ENCODE data around the gene SPIN3. TPM values are rescaled to one million over a fixed set of nuclear protein-coding genes. Genes with fewer than 3 reads are reported as not detected.
"Not testable (repeated sequence)": the region's sequence is repeated elsewhere in the genome, so short reads cannot be mapped to it uniquely, and the experiment has no call there.

The SPIN3 gene
- 9.7 and 13.0 TPM in 2 replicates for total RNA-seq (2014; rRNA removed; shearing (Covaris generic))

DNA sequence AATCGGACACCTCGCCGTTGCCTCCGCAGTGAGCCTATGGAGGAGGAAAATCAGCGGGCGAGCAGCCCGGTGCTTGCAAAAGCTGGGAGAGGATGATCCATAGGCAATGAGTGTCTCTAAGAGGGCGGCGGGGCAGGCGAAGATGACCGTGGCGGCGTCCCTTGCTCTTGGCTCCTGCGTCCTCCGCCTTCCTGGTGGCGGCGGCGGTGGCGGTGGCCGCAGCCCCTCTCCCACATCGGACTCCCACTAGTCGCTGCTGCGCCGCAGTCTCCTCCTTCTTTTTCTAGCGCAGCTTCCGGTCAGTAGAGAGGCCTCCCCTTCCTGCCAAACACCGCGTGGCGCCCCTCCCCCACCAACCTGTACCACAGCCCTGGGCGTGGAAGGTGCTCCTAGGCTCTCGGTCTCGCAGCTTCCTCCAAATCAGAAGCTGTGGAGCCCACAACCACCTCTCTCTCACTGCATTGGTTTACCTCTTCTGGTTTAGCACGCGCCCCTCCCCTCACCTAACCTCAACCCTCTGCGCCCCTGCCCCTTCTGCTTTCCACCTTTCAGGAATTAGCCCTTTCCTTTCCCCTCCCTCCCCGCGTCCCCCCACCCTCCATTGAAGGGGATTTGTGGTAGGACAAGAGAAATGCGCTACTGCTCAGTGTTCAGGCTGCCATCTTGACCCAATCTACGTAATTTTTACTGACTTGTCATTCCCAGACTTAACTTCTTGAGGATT, at the start of gene SPIN3:
Gene SPIN3 (minus strand): TSS at position 271 of the 724 bp plus-strand sequence. CDS start 594 bp downstream, outside the sequence.
- no peaks in the 10 kb centered on the region for H3K36me3 ChIP-seq
- H3K27ac ChIP-seq, result peak within 1 kb of the TSS; percentile 64
- DNase-seq, result peak; percentile 86
- H3K4me3 ChIP-seq, result peak within 1 kb of the TSS; percentile 66
- no peaks in the 10 kb centered on the region for H3K4me1 ChIP-seq
- H3K27me3 ChIP-seq, result no peaks in the 10 kb centered on the region
- no peaks in the 10 kb centered on the region for H3K9me3 ChIP-seq (replicated peaks)

DNA sequence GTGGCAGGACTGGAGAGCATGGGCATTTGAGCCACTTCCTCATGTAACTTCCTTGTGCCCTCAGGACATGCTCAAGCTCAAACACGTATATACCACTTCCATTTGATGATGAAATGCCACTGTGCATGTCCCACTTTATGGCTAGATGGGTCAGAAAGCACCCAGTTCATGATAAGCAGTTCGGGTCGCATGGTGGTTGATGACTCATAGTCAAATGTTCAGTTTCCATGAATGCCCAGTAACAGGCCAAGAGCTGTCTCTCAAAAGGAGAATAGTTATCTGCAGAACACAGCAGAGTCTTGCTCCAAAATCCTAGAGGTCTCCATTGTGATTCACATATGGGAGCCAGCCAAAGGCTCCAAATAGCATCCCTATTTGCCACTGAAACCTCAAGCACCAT, 48.9 kb upstream of the SPIN3 start:
- no peaks in the 10 kb centered on the region for H3K27me3 ChIP-seq
- no peak overlapping the region for H3K27ac ChIP-seq
- no peaks in the 10 kb centered on the region for H3K36me3 ChIP-seq
- H3K9me3 ChIP-seq (replicated peaks), result no peaks in the 10 kb centered on the region
- no peak overlapping the region for H3K4me3 ChIP-seq
- DNase-seq, result no peak
- no peaks in the 10 kb centered on the region for H3K4me1 ChIP-seq

DNA sequence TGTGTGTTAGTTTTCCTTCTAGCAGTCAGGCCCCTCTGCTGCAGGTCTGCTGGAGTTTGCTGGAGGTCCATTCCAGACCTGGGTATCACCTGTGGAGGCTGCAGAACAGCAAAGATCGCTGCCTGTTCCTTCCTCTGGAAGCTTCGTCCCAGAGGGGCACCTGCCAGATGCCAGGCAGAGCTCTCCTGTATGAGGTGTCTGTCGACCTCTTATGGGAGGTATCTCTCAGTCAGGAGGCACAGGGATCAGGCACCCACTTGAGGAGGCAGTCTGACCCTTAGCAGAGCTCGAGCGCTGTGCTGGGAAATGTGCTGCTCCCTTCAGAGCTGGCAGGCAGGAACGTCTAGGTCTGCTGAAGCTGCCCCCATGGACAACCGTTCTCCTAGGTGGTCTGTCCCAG, 41.9 kb upstream of the SPIN3 start:
- not testable (repeated sequence) for H3K4me3 ChIP-seq; H3K36me3 ChIP-seq; DNase-seq; H3K27ac ChIP-seq; H3K4me1 ChIP-seq; H3K27me3 ChIP-seq; H3K9me3 ChIP-seq (replicated peaks)

DNA sequence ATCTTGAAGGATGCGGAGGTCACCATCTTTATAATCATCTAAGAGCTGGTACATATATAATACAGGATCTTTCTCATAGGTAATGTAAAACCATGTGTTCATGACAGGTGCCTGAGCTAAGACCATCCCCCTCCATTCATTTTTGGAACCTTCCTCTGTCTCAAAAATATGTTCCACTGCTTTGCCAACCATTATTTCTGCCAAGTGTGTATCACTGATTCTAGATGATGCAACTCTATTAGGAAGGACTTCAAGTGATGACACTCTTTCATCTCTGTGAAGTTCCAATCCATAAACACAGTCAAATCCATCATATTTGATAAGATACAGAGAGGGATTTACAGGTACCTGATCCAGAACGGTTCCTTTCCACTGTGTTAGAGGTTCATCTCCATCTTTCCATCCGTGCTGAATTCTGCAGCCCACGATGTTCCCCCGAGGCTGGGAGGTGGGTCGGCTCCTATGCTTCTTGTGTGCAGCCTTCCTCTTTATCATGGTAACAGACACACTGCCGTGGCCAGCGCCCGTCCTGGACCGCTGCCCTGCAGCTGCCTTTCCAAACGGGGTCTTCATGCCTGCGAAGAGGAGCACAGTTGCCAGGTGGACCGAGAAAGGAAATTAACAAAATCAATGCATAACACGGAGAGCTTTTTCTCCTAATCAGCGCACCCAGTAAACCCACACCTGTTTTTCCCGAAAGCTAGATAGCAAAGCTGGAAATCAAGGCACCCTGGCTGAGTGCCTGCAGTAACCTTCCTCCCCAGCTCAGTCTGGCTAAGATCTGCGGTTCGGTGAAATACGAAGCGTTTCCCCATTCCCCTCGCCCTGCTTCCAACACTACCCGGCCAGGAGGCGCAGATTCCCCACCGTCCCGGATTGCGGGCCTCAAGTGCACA, 718 bp downstream of the SPIN3 start:
- H3K27me3 ChIP-seq, result no peaks in the 10 kb centered on the region
- no peaks in the 10 kb centered on the region for H3K9me3 ChIP-seq (replicated peaks)
- DNase-seq, result peak in 1 of 2 experiments; percentile 1
- H3K36me3 ChIP-seq, result no peaks in the 10 kb centered on the region
- peak overlapping the region; percentile 64 for H3K27ac ChIP-seq
- H3K4me1 ChIP-seq, result no peaks in the 10 kb centered on the region
- peak overlapping the region; percentile 66 for H3K4me3 ChIP-seq

GRCh38 chrX:56987741-56988140, 7.6 kb downstream of the SPIN3 start:
- Histone ChIP-seq H3K4me3 (no peak overlapping the region), H3K27ac (no peak overlapping the region), H3K4me1 (no peaks in the 10 kb centered on the region), H3K9me3 (replicated peaks) (no peaks in the 10 kb centered on the region), H3K36me3 (no peaks in the 10 kb centered on the region), H3K27me3 (no peaks in the 10 kb centered on the region)
- no peak for DNase-seq

DNA sequence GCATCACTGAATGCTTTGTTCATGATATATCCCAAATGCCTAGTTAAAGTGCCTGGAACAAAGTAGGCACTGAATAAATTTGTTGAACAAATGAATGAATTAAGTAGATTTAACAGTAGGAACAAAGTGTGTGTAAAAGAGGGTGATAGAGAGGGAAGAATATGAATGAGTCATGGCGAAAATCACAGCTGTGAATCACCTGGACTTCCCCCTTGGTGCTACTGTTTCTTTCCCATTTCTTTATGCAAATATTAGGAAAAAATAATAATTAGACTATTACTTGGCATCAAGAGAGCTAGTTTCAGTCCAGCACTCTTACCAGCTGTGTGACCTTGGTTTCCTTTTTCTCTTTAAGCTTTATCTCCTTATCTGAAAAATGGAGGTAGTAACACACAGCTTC, 9.2 kb downstream of the SPIN3 start:
- Histone ChIP-seq H3K27me3 (no peaks in the 10 kb centered on the region), H3K27ac (no peak overlapping the region), H3K4me3 (no peak overlapping the region), H3K36me3 (no peaks in the 10 kb centered on the region), H3K4me1 (no peaks in the 10 kb centered on the region), H3K9me3 (replicated peaks) (no peaks in the 10 kb centered on the region)
- no peak for DNase-seq

GRCh38 chrX:56978172-56978571, 17.2 kb downstream of the SPIN3 start:
- Histone ChIP-seq H3K27me3 (no peaks in the 10 kb centered on the region), H3K9me3 (replicated peaks) (no peaks in the 10 kb centered on the region), H3K4me3 (no peak overlapping the region), H3K27ac (no peak overlapping the region), H3K36me3 (no peaks in the 10 kb centered on the region), H3K4me1 (no peaks in the 10 kb centered on the region)
- DNase-seq, result peak; percentile 2 to 47

GRCh38 chrX:56975611-56976010, 19.7 kb downstream of the SPIN3 start:
- DNase-seq, result no peak
- Histone ChIP-seq H3K9me3 (replicated peaks) (no peaks in the 10 kb centered on the region), H3K4me1 (no peaks in the 10 kb centered on the region), H3K4me3 (no peak overlapping the region), H3K36me3 (no peaks in the 10 kb centered on the region), H3K27ac (no peak overlapping the region), H3K27me3 (no peaks in the 10 kb centered on the region)

DNA sequence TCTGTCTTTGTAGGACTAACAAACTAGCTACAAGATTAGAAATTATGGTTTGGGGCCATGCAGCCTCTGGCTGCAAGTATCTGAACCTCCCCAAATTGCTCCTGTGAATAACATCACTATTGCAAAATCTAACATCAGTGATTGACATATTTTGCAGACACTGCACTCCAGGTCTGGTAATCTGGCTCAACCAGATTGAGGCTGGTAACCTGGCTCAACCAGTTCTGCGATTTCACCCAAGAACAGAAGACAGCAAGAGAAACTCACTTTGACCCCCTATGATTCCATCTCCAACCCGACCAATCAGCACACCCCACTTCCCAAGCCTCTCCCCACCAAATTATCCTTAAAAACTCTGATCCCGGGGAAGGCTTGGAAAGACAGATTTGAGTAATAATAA, 20.9 kb downstream of the SPIN3 start:
- no peaks in the 10 kb centered on the region for H3K27me3 ChIP-seq
- DNase-seq, result no peak
- H3K4me1 ChIP-seq, result no peaks in the 10 kb centered on the region
- no peak overlapping the region for H3K4me3 ChIP-seq
- no peaks in the 10 kb centered on the region for H3K9me3 ChIP-seq (replicated peaks)
- no peaks in the 10 kb centered on the region for H3K36me3 ChIP-seq
- no peak overlapping the region for H3K27ac ChIP-seq

DNA sequence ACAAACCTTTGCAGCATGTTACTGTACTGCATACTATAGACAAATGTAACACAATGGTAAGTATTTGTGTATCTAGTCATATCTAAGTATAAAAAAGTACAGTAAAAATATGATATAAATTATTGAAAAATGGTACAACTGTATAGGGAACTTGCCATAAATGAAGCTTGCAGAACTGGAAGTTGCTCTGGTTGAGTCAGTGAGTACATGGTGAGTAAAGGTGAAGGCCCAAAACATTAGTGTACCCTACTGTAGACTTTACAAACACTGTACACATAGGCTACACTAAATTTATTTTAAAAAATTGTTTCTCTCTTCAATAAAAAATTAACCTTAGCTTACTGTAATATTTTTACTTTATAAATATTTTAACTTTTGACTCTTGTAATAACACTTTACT, 25.8 kb downstream of the SPIN3 start:
- DNase-seq, result no peak
- H3K27ac ChIP-seq, result no peak overlapping the region
- no peaks in the 10 kb centered on the region for H3K9me3 ChIP-seq (replicated peaks)

DNA sequence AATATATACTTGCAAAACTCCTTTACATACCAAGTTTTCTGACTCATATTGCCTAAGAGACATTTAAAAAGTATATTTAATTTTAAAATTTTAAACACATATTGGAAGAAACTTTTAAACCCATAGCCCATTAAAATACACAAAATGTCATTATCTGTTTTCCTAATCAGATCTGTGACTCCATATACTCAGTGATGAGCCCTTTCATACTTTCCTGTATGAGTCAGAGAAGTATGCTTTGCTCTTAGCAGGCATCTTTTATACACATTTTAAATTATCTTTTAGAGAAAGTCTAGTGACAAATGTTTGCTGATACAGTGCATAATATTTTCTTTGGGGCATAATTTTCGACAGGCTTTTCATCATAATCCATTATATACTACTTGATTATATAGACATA, 26.4 kb downstream of the SPIN3 start:
- Histone ChIP-seq H3K4me3 (no peak overlapping the region), H3K9me3 (replicated peaks) (no peaks in the 10 kb centered on the region), H3K27me3 (no peaks in the 10 kb centered on the region), H3K36me3 (no peaks in the 10 kb centered on the region), H3K4me1 (no peaks in the 10 kb centered on the region), H3K27ac (no peak overlapping the region)
- DNase-seq, result no peak

More for the DNA sequence above, 25.8 kb downstream of the SPIN3 start:
- no peaks in the 10 kb centered on the region for H3K4me1 ChIP-seq
- no peaks in the 10 kb centered on the region for H3K36me3 ChIP-seq
- H3K4me3 ChIP-seq, result no peak overlapping the region
- H3K27me3 ChIP-seq, result no peaks in the 10 kb centered on the region

DNA sequence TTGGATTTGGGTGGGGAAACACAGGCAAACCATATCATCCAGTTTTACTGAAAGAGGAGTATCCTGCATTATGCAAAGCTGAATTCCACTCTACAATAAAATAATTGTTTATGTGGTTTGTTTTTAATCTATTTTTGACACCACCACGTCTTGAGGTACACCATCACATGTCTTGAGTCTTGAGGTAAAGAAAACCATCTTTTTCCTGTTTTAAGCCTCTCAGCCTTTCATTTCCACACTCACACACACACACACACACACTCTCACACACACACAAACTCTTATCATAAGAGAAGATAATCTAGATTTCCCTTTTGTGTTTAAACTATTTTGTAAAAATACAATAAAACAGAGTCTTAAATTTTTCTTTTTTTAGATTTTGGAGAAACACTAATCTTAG, 32.0 kb downstream of the SPIN3 start:
- Histone ChIP-seq H3K4me3 (no peak overlapping the region), H3K27me3 (no peaks in the 10 kb centered on the region), H3K27ac (no peak overlapping the region), H3K4me1 (no peaks in the 10 kb centered on the region), H3K9me3 (replicated peaks) (no peaks in the 10 kb centered on the region), H3K36me3 (no peaks in the 10 kb centered on the region)
- no peak for DNase-seq

- no peak overlapping the region for H3K4me3 ChIP-seq
- no peak for DNase-seq
- H3K36me3 ChIP-seq, result no peaks in the 10 kb centered on the region
- H3K9me3 ChIP-seq (replicated peaks), result no peaks in the 10 kb centered on the region
- no peak overlapping the region for H3K27ac ChIP-seq
- H3K4me1 ChIP-seq, result no peaks in the 10 kb centered on the region
- no peaks in the 10 kb centered on the region for H3K27me3 ChIP-seq
Measured at GRCh38 chrX:56947699-56948098, 47.6 kb downstream of the SPIN3 start.

DNA sequence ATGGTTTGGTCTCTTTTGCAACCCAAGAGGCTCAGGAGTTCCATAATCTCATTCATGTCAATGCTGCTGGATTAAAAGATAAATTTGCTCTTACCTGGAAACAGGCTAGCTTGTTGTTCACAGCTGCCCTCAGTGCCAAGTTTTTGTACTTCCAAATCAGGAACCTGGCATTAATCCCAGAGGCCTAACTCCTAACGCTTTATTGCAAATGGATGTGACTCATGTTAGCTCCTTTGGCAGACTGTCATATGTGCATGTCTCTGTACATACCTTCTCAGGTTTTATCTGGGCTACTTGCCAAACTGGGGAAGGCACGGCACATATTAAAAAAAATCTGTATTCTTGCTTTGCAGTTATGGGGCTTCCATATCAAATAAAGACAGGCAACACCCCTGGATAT, 49.1 kb downstream of the SPIN3 start:
- H3K9me3 ChIP-seq (replicated peaks); H3K4me1 ChIP-seq; H3K4me3 ChIP-seq; H3K27me3 ChIP-seq; H3K27ac ChIP-seq; H3K36me3 ChIP-seq: not testable (repeated sequence)
- DNase-seq, result peak; percentile 2 to 23

- not testable (repeated sequence) for H3K9me3 ChIP-seq (replicated peaks); H3K27ac ChIP-seq; DNase-seq; H3K27me3 ChIP-seq; H3K36me3 ChIP-seq; H3K4me3 ChIP-seq; H3K4me1 ChIP-seq
Measured at GRCh38 chrX:56945226-56945625, 50.1 kb downstream of the SPIN3 start.
